ENCODE results near the gene ANAPC4. TPM values are rescaled to one million over a fixed set of nuclear protein-coding genes. Genes with fewer than 3 reads are reported as not detected.

Gene ANAPC4
- total RNA-seq, 1 donor from 2014 or later, result 29.1 TPM

DNA sequence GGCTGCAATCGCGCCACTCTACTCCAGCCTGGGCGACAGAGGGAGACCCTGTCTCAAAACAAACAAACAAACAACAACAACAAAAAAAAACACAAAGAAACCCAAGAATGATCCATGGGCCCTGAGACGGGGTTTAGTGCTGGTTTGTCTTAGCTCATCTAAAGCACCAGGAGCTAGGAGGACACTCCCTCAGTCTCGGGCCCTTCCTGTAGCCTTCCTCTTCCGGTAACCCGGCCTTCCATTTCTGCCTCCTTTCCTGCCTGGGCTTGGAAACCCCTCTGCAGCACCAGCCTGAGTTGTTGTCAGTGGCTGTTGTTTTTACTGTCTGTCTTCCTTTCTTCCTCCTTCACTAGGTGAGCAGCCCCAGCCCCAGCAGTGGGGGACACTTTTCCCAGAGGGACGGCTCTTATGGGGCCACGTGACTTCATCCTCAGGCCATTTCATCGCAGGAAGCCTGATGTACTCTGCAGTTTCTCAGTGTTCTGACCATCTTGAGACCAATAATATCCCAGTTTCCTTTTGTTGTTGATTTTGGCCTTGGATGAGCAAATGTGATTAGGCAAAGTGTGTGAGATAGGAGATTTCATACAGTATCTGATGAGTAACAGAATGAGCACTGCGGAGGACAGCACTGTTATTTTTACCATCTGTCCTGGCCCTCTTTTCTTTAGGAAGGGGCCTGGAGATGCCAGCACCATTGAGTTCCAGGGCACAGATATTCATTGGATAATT, 90.1 kb downstream of the ANAPC4 start:
- no peak for DNase-seq (ENCODE audit: extremely low spot score, unreplicated experiment)
- H3K36me3 Mint-ChIP-seq, result no peaks in the 10 kb centered on the region
- TF ChIP-seq, protein P1, sequence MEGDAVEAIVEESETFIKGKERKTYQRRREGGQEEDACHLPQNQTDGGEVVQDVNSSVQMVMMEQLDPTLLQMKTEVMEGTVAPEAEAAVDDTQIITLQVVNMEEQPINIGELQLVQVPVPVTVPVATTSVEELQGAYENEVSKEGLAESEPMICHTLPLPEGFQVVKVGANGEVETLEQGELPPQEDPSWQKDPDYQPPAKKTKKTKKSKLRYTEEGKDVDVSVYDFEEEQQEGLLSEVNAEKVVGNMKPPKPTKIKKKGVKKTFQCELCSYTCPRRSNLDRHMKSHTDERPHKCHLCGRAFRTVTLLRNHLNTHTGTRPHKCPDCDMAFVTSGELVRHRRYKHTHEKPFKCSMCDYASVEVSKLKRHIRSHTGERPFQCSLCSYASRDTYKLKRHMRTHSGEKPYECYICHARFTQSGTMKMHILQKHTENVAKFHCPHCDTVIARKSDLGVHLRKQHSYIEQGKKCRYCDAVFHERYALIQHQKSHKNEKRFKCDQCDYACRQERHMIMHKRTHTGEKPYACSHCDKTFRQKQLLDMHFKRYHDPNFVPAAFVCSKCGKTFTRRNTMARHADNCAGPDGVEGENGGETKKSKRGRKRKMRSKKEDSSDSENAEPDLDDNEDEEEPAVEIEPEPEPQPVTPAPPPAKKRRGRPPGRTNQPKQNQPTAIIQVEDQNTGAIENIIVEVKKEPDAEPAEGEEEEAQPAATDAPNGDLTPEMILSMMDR (conservative IDR thresholded peaks at IDR 0.05), result no peak
- H3K4me1 Mint-ChIP-seq (ENCODE audit: unreplicated experiment), result peaks cover 1% of the 10 kb centered on the region
- H3K27me3 Mint-ChIP-seq, result no peaks in the 10 kb centered on the region
- no peaks in the 10 kb centered on the region for H3K9me3 Mint-ChIP-seq
- no peak overlapping the region for H3K27ac Mint-ChIP-seq
- no peak overlapping the region for H3K4me3 Mint-ChIP-seq

DNA sequence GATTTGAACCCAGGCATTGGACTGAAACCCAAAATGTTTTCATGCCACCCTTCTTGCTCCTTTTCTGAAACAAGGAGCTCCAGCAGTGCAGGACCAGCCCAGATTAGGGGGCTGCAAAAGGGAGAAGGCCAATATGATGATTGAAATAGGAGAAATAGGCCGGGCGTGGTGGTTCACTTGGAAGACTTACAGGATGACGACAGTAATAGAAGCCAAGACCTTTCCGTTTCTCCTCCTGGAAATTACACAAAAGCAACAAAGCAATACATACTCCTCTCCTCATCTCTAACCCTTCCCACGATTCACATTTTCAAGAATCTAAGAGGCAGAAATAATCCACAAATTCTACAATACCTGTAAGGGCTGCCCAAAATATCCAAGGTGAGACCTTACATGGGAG, 90.8 kb downstream of the ANAPC4 start:
- no peak overlapping the region for H3K4me3 Mint-ChIP-seq
- H3K36me3 Mint-ChIP-seq, result no peaks in the 10 kb centered on the region
- TF ChIP-seq, protein P1 (conservative IDR thresholded peaks at IDR 0.05), result no peak
- H3K4me1 Mint-ChIP-seq (ENCODE audit: unreplicated experiment), result no peaks in the 10 kb centered on the region
- H3K9me3 Mint-ChIP-seq, result no peaks in the 10 kb centered on the region
- no peak for DNase-seq (ENCODE audit: extremely low spot score, unreplicated experiment)
- H3K27me3 Mint-ChIP-seq, result no peaks in the 10 kb centered on the region
- H3K27ac Mint-ChIP-seq, result no peak overlapping the region

Other genes with a start within 250 kb of the ANAPC4 start
- gene SEPSECS, start 216.8 kb upstream of the ANAPC4 start, total RNA-seq (ENCODE audit: low replicate concordance), result 8.0 and 8.7 TPM in 2 replicates
- gene PI4K2B, start 143.2 kb upstream of the ANAPC4 start, total RNA-seq (ENCODE audit: low replicate concordance), result 14.1 and 19.2 TPM in 2 replicates
- 9.3 and 11.2 TPM in 2 replicates for gene ZCCHC4, start 64.5 kb upstream of the ANAPC4 start, total RNA-seq (ENCODE audit: low replicate concordance)